ENCODE results near the gene HSD17B7. TPM values are rescaled to one million over a fixed set of nuclear protein-coding genes. Genes with fewer than 3 reads are reported as not detected.

The HSD17B7 gene
- total and polyA plus RNA-seq, 2 of the 8 experiments (the other 6 are each of a cell fraction or from before 2014, with no cell fraction given): 31.0 to 37.8 TPM

- H3K9me3 ChIP-seq (ENCODE audit: insufficient read depth in 2 of 2, low read depth in 1 of 2, low read length in 1 of 2): no peaks in the 10 kb centered on the region
- no peak overlapping the region for H3K9ac ChIP-seq (replicated peaks in 1 of 4; ENCODE audit: extremely low read depth in 1 of 4, low read depth in 3 of 4, low read length in 3 of 4)
- H2BK20ac ChIP-seq (ENCODE audit: low read length): no peak overlapping the region
- no peak for TF ChIP-seq POU5F1 (IDR thresholded peaks at IDR 0.05; ENCODE audit: low read depth, low read length)
- no peak for TF ChIP-seq TAF7 (optimal IDR thresholded peaks at IDR 0.05; ENCODE audit: borderline replicate concordance, low read depth, low read length)
- no peak for TF ChIP-seq NANOG (IDR thresholded peaks at IDR 0.05; ENCODE audit: insufficient read depth, low read depth, low read length, poor library complexity, severe bottlenecking)
- TF ChIP-seq RAD21 (IDR thresholded peaks at IDR 0.05 in 1 of 2, conservative IDR thresholded peaks at IDR 0.05 in 1 of 2; ENCODE audit: low read depth in 2 of 2, low read length in 2 of 2): no peak
- no peak overlapping the region for H2BK12ac ChIP-seq (ENCODE audit: low read depth, low read length)
- H3K4me1 ChIP-seq (replicated peaks in 1 of 4; ENCODE audit: control insufficient read depth in 3 of 4, insufficient read depth in 4 of 4, low read length in 3 of 4): 0 out of 7 replicates have a peak, but pooled peaks cover 0 to 2% (median 0%) of the 10 kb centered on the region in 4 experiments
- no peak for FAIRE-seq
- WGBS, 2 experiments (ENCODE audit: extremely low coverage in 1 of 2, insufficient coverage in 1 of 2, insufficient read length in 1 of 2, insufficient replicate concordance in 2 of 2, low coverage in 1 of 2, low lambda C conversion rate in 2 of 2, missing lambda C conversion rate in 1 of 2): no CpG with 5 or more reads among the region's 1 CpG
- H4K8ac ChIP-seq (ENCODE audit: extremely low read depth, insufficient read depth, low read length): no peak overlapping the region
- H3K4me3 ChIP-seq (ENCODE audit: extremely low read depth in 1 of 4, insufficient read depth in 2 of 4, low read depth in 3 of 4, low read length in 4 of 4): no peak overlapping the region
- no peak overlapping the region for H4K91ac ChIP-seq (replicated peaks; ENCODE audit: insufficient read length, low read length)
- H3K14ac ChIP-seq (ENCODE audit: insufficient read length): no peak overlapping the region
- no peaks in the 10 kb centered on the region for H3K79me1 ChIP-seq (ENCODE audit: low read depth, low read length)
- no peak overlapping the region for H3K18ac ChIP-seq (ENCODE audit: extremely low read depth, low read length)
- H2BK120ac ChIP-seq (replicated peaks; ENCODE audit: low read depth, low read length): no peak overlapping the region
- H2AFZ ChIP-seq (ENCODE audit: low read length): no peak overlapping the region
- H3K23me2 ChIP-seq (ENCODE audit: low read depth, low read length): peaks cover 2% of the 10 kb centered on the region; the same call in 1 of the 2 replicates
- H3K79me2 ChIP-seq (ENCODE audit: control insufficient read depth in 1 of 2, insufficient read depth in 2 of 2, low read length in 2 of 2): no peaks in the 10 kb centered on the region
- H4K20me1 ChIP-seq (replicated peaks in 1 of 2; ENCODE audit: control insufficient read depth in 1 of 2, insufficient read depth in 2 of 2, low read length in 2 of 2): no peaks in the 10 kb centered on the region
- no peak overlapping the region for H2AK5ac ChIP-seq (ENCODE audit: low read depth, low read length)
- no peak overlapping the region for H3K4ac ChIP-seq (replicated peaks; ENCODE audit: insufficient read length, low read depth, low read length)
- no peak overlapping the region for H2BK5ac ChIP-seq (ENCODE audit: low read depth, low read length)
- H3K27ac ChIP-seq (ENCODE audit: low read depth, low read length): no peak overlapping the region
- H3K56ac ChIP-seq (replicated peaks; ENCODE audit: insufficient read length, low read depth, low read length): no peak overlapping the region
- no peak overlapping the region for H3K23ac ChIP-seq (ENCODE audit: insufficient read length)
- H3K4me2 ChIP-seq (ENCODE audit: insufficient read depth in 1 of 2, low read depth in 2 of 2, low read length in 2 of 2): no peak overlapping the region
- H2BK15ac ChIP-seq (ENCODE audit: low read length): no peak overlapping the region
- H4K5ac ChIP-seq (ENCODE audit: insufficient read length, low read depth, low read length): no peak overlapping the region
- no peaks in the 10 kb centered on the region for H3K27me3 ChIP-seq (replicated peaks in 1 of 4; ENCODE audit: control insufficient read depth in 3 of 4, extremely low read depth in 1 of 4, insufficient read depth in 3 of 4, low read length in 3 of 4)
- ChIA-PET POLR2A (ENCODE audit: partially characterized antibody) (no interaction called here), CTCF (ENCODE audit: partially characterized antibody) (interaction anchor here (0.6 to 0.8 kb wide), 2 partner anchors 25 to 29 kb away, joined by 3 to 4 read pairs; no protein-coding TSS in a partner anchor)
- H3K36me3 ChIP-seq (ENCODE audit: control insufficient read depth in 2 of 4, insufficient read depth in 4 of 4, low read length in 3 of 4): no peaks in the 10 kb centered on the region
- no peak for DNase-seq (ENCODE audit: low read depth in 1 of 2, low spot score in 2 of 2)
Observed at GRCh38 chr1:162829268-162829667, 38.8 kb downstream of the HSD17B7 start.
